ENCODE results near the gene BACE2.
A peak's percentile ranks its signal among the peaks of the same experiment; 100 is the strongest.
"Not testable (repeated sequence)": the region's sequence is repeated elsewhere in the genome, so short reads cannot be mapped to it uniquely, and the experiment has no call there.

The BACE2 gene

DNA sequence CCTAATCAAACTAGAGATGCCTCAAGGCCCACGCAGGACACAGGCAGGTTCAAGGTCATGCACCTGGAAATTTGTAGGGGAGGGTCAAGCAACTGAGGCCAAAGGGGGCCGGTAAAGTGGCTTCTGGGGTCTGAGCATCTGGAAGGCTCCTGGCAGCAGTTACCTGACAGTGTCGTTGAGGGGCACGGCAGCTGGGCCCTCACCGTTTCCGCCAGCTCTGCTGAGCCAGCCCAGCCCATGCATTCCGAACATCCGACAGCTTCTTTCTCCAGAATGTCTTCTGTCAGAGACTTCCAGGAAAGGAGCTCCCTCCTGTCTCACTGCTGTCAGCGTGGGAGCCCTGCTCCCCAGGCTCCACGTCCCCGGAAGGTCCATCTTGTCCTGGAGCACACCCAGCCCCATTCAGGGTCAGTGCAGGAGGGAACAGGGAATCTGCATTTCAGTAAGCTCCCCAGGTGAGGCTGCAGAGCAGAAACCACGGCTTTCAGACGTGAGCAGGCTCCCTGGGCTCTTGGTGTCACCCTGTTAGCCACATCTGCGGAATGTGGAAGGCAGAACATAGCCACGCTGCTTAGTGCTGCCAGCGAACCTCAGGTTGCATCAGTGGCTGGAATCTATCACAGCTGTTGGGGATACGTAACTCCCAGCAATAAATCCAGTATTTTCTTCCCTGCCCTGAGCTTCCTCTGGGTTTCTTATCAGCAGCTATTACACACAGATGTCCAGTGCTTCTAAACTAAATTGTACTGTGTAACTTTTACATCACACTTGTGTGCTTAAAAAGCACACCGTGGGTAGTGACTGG, 112.4 kb downstream of the BACE2 start:
- no peak for DNase-seq (ENCODE audit: low spot score)

- no peak for DNase-seq (ENCODE audit: low spot score)
Measured at GRCh38 chr21:41282412-41282811, 114.5 kb downstream of the BACE2 start.

DNA sequence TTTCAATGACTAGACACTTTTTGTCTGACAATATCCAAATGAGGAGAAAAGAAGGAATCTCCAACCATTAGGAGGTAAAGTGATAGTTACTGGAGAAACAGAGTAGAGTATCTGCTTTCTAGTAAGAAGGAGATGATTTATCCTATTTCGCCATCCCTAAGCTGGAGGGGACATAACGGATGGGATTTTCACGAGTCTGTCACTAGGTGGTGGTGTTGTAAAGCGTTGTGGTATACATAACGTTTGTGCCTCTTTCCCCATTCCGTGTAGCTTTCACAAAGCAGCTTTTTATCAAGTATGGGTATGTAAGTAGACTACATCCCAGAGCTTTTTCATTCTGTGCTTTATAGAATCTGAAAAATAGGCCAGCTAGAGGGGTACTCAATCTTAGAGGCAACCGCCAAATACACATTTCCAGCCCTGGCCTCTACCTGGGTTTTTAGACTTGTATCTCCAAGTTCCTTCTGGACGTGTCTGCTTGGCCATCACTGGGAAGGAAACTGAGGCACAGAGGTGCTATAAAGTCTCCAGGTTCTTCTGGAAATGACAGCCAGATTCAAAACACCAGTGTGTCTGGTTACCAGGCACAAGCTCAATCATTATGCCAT, 115.4 kb downstream of the BACE2 start:
- peak; percentile 78 for DNase-seq (ENCODE audit: low spot score)

DNA sequence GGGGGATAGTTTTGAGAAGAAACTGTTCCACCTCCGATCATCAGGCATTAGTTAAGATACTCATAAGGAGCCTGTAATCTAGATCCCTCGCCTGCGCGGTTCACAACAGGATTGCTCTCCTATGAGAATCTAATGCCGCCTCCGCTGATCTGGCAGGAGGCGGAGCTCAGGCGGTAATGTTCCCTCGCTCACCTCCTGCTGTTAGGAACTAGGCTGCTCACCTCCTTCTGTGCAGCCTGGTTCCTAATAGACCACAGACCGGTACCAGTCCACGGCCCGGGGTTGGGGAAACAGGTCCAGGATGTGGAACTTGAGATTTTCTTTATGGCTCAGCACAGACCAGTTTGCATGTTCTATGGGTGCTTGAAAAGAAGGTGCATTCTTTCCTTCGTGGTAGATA, 121.5 kb downstream of the BACE2 start:
- DNase-seq (ENCODE audit: low spot score), result no peak

DNA sequence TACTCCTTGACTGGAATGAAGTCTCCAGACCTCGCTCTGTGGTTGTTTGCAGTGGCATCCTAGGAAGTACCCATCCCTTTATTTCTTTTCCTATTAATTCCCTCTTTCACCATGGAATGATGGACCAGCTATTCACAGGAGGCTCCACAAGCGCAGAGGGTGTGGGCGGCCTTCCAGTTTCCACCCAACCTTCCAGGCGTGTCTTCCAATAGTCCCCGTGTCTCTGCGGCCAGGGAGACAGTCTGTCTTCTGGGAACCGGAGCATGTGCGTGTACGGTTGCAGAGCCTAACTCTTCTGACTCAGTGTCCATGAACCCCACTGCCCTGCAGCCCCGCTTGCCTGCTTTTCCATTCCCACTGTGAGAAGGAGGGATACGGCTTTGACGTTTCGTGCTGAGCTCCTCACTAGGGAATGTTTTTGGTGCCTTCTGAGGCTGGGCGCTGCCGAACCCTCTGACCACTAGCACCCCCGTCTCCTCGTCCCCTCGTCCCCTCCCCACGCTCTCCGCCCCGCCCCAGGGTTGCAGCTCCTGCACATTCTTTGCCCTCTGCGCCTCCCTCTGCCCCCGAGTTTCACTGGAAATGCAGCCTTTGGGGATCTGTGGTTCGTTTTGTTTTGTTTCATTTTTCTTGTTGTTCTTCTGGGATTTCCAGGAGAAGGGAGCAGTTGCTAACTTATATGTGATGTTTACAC, 122.3 kb downstream of the BACE2 start:
- no peak for DNase-seq (ENCODE audit: low spot score)

GRCh38 chr21:41294548-41295231, 126.7 kb downstream of the BACE2 start:
- no peak for DNase-seq (ENCODE audit: low spot score)

DNA sequence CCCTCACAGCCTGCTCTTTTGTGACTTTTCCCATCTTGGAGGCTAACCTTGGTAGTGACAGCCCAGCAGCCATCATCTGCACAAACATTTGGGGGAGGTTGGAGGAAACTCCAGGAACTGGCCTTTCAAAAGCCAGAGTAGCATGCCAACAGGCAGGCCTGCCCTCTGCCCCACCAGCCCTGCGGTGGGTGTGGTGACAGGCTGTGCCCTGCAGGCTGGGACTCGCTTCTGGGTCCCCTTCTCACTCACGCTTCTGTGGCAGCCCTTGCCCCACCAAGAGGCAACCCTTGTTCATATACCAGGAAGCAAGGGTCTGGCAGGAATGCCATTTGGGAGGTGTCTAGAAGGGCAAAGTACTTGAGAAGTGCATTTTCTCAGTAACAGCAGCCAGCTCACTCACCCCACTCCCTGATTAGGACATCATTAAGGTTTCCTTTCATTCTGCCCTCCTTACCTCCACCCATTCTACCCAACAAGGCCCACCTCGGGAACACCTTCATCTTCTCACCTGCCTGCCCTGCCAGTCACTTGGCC, 127.8 kb downstream of the BACE2 start:
- DNase-seq (ENCODE audit: low spot score), result no peak

GRCh38 chr21:41302976-41303375, 135.0 kb downstream of the BACE2 start:
- DNase-seq (ENCODE audit: low spot score), result no peak

- DNase-seq (ENCODE audit: low spot score), result no peak
Measured at GRCh38 chr21:41304068-41304720, 136.2 kb downstream of the BACE2 start.

GRCh38 chr21:41307219-41307618, 139.3 kb downstream of the BACE2 start:
- DNase-seq (ENCODE audit: low spot score), result no peak

DNA sequence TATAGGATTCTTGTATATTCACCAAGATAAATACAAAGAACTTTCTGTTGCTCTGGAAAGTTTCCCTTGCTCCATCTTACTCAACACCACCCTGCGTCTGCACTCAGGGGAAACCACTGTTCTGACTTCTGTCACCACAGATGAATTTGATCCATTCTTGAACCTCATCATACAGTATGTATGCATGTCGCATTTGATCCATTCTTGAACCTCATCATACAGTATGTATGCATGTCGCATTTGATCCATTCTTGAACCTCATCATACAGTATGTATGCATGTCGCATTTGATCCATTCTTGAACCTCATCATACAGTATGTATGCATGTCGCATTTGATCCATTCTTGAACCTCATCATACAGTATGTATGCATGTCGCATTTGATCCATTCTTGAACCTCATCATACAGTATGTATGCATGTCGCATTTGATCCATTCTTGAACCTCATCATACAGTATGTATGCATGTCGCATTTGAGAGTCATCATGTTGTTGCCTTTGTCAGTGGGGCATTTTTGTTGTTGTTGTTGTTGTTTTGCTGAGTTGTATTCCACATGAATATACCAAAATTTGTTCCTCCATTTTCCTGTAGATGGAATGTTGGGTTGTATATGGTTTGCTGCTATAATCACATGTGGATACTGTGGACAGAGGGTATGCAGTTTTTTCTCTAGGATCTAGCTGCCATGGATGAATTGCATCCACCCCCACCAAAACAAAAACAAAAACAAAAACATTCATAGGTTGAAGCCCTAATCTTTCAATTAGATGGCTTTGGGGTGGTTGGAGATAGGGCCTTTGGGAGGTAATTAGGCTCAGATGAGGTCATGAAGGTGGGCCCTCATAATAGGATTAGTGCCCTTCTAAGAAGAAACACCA, 145.6 kb downstream of the BACE2 start:
- DNase-seq (ENCODE audit: low spot score), result not testable (repeated sequence)

- no peak for DNase-seq (ENCODE audit: low spot score)
Measured at GRCh38 chr21:41315726-41316125, 147.8 kb downstream of the BACE2 start.

- DNase-seq (ENCODE audit: low spot score), result no peak
Measured at GRCh38 chr21:41316200-41317062, 148.5 kb downstream of the BACE2 start, which contains the start of gene FAM3B. Gene FAM3B (plus strand): TSS chr21:41316801. CDS start chr21:41316880, 79 bp downstream.

- no peak for DNase-seq (ENCODE audit: low spot score)
Measured at GRCh38 chr21:41317063-41317392, 149.1 kb downstream of the BACE2 start.

GRCh38 chr21:41317458-41317857, 149.5 kb downstream of the BACE2 start:
- DNase-seq (ENCODE audit: low spot score), result no peak

DNA sequence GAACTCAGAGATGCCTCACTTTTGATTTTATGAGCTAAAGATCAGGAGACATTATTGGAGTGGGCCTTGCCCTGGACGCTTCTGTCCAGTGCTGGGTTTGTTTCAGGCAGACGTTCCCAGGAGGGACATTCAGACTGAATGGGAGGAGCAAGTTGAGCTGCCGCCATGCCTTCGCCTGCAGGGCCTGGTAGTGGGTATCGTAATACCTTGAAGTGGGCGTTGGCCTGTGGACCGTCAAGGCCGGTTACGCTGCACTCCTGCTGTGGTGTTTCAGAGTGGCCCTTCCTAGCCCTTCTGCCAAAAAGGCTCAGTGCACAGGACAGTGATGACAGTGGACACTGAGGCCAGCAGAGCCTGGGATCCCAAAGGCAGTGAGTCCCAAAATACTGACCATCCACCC, 150.3 kb downstream of the BACE2 start:
- DNase-seq (ENCODE audit: low spot score), result no peak

DNA sequence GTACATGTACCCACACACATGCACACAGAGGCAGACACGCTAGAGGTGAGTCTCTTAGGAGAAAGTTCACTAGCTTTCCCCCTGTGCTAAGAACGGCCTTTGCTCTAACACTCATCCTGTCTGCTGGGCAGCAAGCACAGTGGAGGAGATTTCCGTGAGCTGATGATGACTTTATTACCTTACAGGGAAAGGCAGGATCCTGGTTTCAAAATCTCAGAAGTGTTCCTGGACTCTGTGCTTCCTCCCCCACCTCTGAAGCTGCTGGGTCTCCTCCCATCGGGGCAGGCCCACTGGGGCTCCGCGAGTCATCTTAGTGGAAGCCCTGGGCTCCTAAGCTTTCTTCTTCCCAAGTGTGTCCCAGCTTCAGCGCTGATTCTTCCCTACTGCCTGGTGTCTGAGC, 151.3 kb downstream of the BACE2 start:
- DNase-seq (ENCODE audit: low spot score), result no peak

GRCh38 chr21:41321211-41321907, 153.4 kb downstream of the BACE2 start:
- DNase-seq (ENCODE audit: low spot score), result no peak

DNA sequence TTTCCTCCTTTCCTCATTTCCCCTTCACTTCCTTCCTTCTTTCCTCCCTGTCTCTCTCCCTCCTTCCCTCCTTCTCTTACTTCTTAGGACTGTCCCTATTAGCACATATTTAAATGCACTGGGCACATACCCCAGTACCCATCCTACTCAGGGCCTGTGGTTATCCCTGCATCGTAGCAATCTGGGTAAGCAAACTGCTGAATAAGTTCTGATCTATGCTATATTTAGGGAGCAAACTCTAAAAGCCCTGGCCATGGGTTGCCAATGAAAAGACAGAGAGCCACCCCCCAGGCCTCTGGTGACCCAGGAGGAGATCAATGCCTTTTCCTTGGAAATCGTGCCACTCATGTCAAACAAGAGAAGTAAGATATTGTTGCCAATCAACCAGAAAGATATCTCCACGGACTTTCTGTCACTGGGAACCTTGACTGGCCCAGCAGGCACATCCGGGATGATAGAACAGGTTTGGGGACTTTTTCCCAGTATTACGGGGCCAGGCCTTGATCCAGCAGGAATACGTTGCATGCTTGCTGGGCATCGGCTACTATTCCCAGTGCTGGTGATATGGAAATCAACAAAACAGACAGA, 154.0 kb downstream of the BACE2 start:
- DNase-seq (ENCODE audit: low spot score), result no peak

All from LoVo (cell line).